PC-3 (cell line): ENCODE measurements around the gene CORO2B. TPM values are rescaled to one million over a fixed set of nuclear protein-coding genes. Genes with fewer than 3 reads are reported as not detected.

Experiments
- ATAC-seq: fragments of 200-7000 bp; cut with Tn5 transposase; 2 replicates; pipeline ENCODE4 v1.9.1; 2020; ENCODE audit warnings: mild to moderate bottlenecking, moderate library complexity
- BruUV-seq: library from RNA; stranded (reverse); fragments of 400-500 nt; replicated peaks from 2 replicates; lab custom pipeline; 2021; lab: Mats Ljungman, UMichigan
- CTCF ChIA-PET: fragments of 300-600 bp; sonication (Branson Sonifier 250); formaldehyde crosslinking; loops from one replicate; lab custom pipeline; 2022; ENCODE audit warnings: antibody characterized with exemption; lab: Charles Lee
- POLR2A ChIA-PET: fragments of 300-600 bp; sonication (Branson Sonifier 250); formaldehyde crosslinking; loops from one replicate; lab custom pipeline; 2022; ENCODE audit warnings: antibody characterized with exemption; ENCODE audit not compliant: unreplicated experiment; lab: Charles Lee
- DNase-seq: peaks from one replicate; pipeline ENCODE4 v3.0.0-alpha.2; 2015
- H2AFZ ChIP-seq: fragments of 300-600 bp; sonication (generic); 2 replicates; pipeline ENCODE4 v1.6.0; 2016; ENCODE audit warnings: antibody characterized with exemption, low read length
- H3F3A ChIP-seq: fragments of 300-600 bp; sonication (generic); one replicate; pipeline ENCODE4 v1.6.0; 2017; ENCODE audit warnings: antibody characterized with exemption, low read length, control low read depth, mild to moderate bottlenecking; ENCODE audit not compliant: unreplicated experiment
- H3K27ac ChIP-seq: fragments of 300-600 bp; sonication (generic); 2 replicates; pipeline ENCODE4 v1.5.1; 2016; ENCODE audit warnings: mild to moderate bottlenecking, low read length
- H3K27me3 ChIP-seq: fragments of 300-600 bp; sonication (generic); 2 replicates; pipeline ENCODE4 v1.6.1; 2016; ENCODE audit warnings: low read length, mixed read lengths
- H3K36me3 ChIP-seq: fragments of 300-600 bp; sonication (generic); 2 replicates; pipeline ENCODE4 v1.6.1; 2016; ENCODE audit warnings: low read depth, mixed run types, low read length, mixed read lengths
- H3K4me1 ChIP-seq: fragments of 300-600 bp; sonication (generic); 2 replicates; pipeline ENCODE4 v1.5.1; 2016; ENCODE audit warnings: low read length; ENCODE audit not compliant: insufficient read depth
- H3K4me2 ChIP-seq: fragments of 300-600 bp; sonication (generic); 2 replicates; pipeline ENCODE4 v1.6.0; 2016; ENCODE audit warnings: low read length
- H3K4me3 ChIP-seq: fragments of 300-600 bp; sonication (generic); 2 replicates; pipeline ENCODE4 v1.5.1; 2016; ENCODE audit warnings: mild to moderate bottlenecking, low read length, mixed read lengths
- H3K79me2 ChIP-seq: fragments of 300-600 bp; sonication (generic); 2 replicates; pipeline ENCODE4 v1.6.1; 2017; ENCODE audit warnings: low read length, mixed read lengths
- H3K9ac ChIP-seq: fragments of 300-600 bp; sonication (generic); 2 replicates; pipeline ENCODE4 v1.6.0; 2016; ENCODE audit warnings: mild to moderate bottlenecking, low read length
- H3K9me2 ChIP-seq: fragments of 300-600 bp; sonication (generic); replicated peaks from 2 replicates; pipeline ENCODE4 v1.6.1; 2016; ENCODE audit warnings: mixed run types, low read length, mixed read lengths
- H3K9me3 ChIP-seq: fragments of 300-600 bp; sonication (generic); 2 replicates; pipeline ENCODE4 v1.6.1; 2016; ENCODE audit warnings: low read length, mixed read lengths
- H4K20me1 ChIP-seq: fragments of 300-600 bp; sonication (generic); 2 replicates; pipeline ENCODE4 v1.6.1; 2016; ENCODE audit warnings: low read length, mixed read lengths
- CTCF ChIP-seq: fragments of 300-600 bp; sonication (generic); conservative IDR thresholded peaks from 2 replicates; pipeline ENCODE4 v1.5.1; 2017; ENCODE audit warnings: antibody characterized with exemption, low read depth, mild to moderate bottlenecking, low read length
- EZH2 ChIP-seq: fragments of 300-600 bp; sonication (generic); IDR thresholded peaks from one replicate; pipeline ENCODE4 v1.6.1; 2017; ENCODE audit warnings: antibody characterized with exemption, mild to moderate bottlenecking, low read length; ENCODE audit not compliant: unreplicated experiment
- EZH2phosphoT487 ChIP-seq: fragments of 300-600 bp; sonication (generic); IDR thresholded peaks from 2 replicates; pipeline ENCODE4 v1.6.1; 2018; ENCODE audit warnings: mild to moderate bottlenecking, antibody characterized with exemption, low read length, borderline replicate concordance
- intact Hi-C: fragments of 100-400 bp; cut with micrococcal nuclease; formaldehyde crosslinking; loops from 2 replicates; pipeline ENCODE4 v1.9.0; 2023
- total RNA-seq: library from RNA; depleted of rRNA; stranded (reverse); fragments of >200 nt; gene quantifications from 2 replicates; pipeline ENCODE4 v1.2.3, GENCODE V29; 2014

The CORO2B gene
- total RNA-seq, 1 experiment from 2014 or later, result 0.66 TPM

- no peaks in the 10 kb centered on the region for H3K27me3 ChIP-seq
- TF ChIP-seq EZH2 (no peak), CTCF (no peak), EZH2phosphoT487 (no peak)
- no peak overlapping the region for H3K27ac ChIP-seq
- H3K4me3 ChIP-seq, result no peak overlapping the region
- ChIA-PET CTCF (no interaction called here), POLR2A (no interaction called here)
- no peaks in the 10 kb centered on the region for H3K79me2 ChIP-seq
- no peak for DNase-seq
- intact Hi-C loops, result loop anchor here (2.0 kb wide), 1 partner anchor 117 kb away; no protein-coding TSS in a partner anchor
- no peaks in the 10 kb centered on the region for H4K20me1 ChIP-seq
- no peak overlapping the region for H2AFZ ChIP-seq
- no peaks in the 10 kb centered on the region for H3F3A ChIP-seq
- no peak overlapping the region for H3K4me2 ChIP-seq
- no TSS peak for BruUV-seq
- no peaks in the 10 kb centered on the region; the same call in 1 of the 2 replicates for H3K4me1 ChIP-seq
- H3K9me3 ChIP-seq, result no peaks in the 10 kb centered on the region
- no peaks in the 10 kb centered on the region for H3K9me2 ChIP-seq
- H3K36me3 ChIP-seq, result no peaks in the 10 kb centered on the region
- H3K9ac ChIP-seq, result no peak overlapping the region
- ATAC-seq, result no peak
These were observed 21.1 kb upstream of the CORO2B start for GRCh38 chr15:68557469-68558317.

GRCh38 chr15:68558318-68559305, 20.2 kb upstream of the CORO2B start:
- intact Hi-C loops, result loop anchor here (2.0 kb wide), 1 partner anchor 116 kb away; no protein-coding TSS in a partner anchor
- H3K4me3 ChIP-seq, result no peak overlapping the region
- H3F3A ChIP-seq, result no peaks in the 10 kb centered on the region
- CTCF ChIA-PET, result interaction anchor here (0.5 to 1.6 kb wide), 2 partner anchors 115 to 668 kb away, joined by 15 to 35 read pairs; no protein-coding TSS in a partner anchor
- H3K36me3 ChIP-seq, result no peaks in the 10 kb centered on the region
- H3K9ac ChIP-seq, result no peak overlapping the region
- H2AFZ ChIP-seq, result 0 out of 2 replicates have a peak overlapping the region, but pooled peaks have one; percentile 91
- no peak for TF ChIP-seq EZH2phosphoT487
- TF ChIP-seq EZH2, result no peak
- TF ChIP-seq CTCF, result no peak
- H3K79me2 ChIP-seq, result no peaks in the 10 kb centered on the region
- H3K27ac ChIP-seq, result no peak overlapping the region
- H3K9me3 ChIP-seq, result no peaks in the 10 kb centered on the region
- POLR2A ChIA-PET, result no interaction called here
- no peaks in the 10 kb centered on the region for H3K4me1 ChIP-seq
- no peaks in the 10 kb centered on the region for H4K20me1 ChIP-seq
- H3K4me2 ChIP-seq, result no peak overlapping the region
- H3K27me3 ChIP-seq, result no peaks in the 10 kb centered on the region
- ATAC-seq (no peak), DNase-seq (no peak)
- no TSS peak for BruUV-seq
- no peaks in the 10 kb centered on the region for H3K9me2 ChIP-seq
